Fibroblast of skin of left quadriceps (primary cell): ENCODE results near the gene FOS.
"Not testable (repeated sequence)": the region's sequence is repeated elsewhere in the genome, so short reads cannot be mapped to it uniquely, and the experiment has no call there.

Experiments used
- DNase-seq, 2 experiments: peaks; one replicate each; pipeline ENCODE4 v3.0.0-alpha.2; 2013; ENCODE audit warnings: low read depth in 2 of 2

Gene FOS

DNA sequence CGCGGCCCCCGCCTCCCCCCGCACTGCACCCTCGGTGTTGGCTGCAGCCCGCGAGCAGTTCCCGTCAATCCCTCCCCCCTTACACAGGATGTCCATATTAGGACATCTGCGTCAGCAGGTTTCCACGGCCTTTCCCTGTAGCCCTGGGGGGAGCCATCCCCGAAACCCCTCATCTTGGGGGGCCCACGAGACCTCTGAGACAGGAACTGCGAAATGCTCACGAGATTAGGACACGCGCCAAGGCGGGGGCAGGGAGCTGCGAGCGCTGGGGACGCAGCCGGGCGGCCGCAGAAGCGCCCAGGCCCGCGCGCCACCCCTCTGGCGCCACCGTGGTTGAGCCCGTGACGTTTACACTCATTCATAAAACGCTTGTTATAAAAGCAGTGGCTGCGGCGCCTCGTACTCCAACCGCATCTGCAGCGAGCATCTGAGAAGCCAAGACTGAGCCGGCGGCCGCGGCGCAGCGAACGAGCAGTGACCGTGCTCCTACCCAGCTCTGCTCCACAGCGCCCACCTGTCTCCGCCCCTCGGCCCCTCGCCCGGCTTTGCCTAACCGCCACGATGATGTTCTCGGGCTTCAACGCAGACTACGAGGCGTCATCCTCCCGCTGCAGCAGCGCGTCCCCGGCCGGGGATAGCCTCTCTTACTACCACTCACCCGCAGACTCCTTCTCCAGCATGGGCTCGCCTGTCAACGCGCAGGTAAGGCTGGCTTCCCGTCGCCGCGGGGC, at the start of gene FOS:
FOS (plus strand) TSS at position 407 of the 731 bp plus-strand sequence; CDS start at position 562, 155 bp downstream.
- DNase-seq: peak; percentile 91 to 92

DNA sequence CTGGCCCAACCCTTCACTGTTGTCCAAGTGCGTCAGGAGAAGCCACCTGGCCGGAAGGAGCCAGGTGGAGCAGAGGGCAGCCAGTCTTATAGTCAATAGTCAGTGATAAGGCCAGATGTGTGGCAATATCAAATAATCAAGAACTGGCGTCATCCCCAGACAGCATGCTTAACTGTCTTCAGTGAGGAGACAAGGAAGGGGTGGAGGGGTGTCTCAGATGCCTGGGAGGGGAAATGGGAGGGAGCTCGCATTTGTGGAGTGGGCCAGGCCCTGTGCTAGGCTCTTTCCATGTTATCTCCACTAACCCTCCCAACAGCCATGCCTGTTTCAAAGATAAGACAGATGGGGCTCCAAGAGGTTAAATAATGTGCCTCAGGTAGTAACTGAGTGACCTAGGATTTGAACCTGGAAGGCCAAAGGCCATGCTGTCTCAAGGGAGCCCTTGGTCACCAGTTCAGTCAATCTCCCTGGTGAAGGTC, 48.9 kb upstream of the FOS start:
- no peak for DNase-seq

DNA sequence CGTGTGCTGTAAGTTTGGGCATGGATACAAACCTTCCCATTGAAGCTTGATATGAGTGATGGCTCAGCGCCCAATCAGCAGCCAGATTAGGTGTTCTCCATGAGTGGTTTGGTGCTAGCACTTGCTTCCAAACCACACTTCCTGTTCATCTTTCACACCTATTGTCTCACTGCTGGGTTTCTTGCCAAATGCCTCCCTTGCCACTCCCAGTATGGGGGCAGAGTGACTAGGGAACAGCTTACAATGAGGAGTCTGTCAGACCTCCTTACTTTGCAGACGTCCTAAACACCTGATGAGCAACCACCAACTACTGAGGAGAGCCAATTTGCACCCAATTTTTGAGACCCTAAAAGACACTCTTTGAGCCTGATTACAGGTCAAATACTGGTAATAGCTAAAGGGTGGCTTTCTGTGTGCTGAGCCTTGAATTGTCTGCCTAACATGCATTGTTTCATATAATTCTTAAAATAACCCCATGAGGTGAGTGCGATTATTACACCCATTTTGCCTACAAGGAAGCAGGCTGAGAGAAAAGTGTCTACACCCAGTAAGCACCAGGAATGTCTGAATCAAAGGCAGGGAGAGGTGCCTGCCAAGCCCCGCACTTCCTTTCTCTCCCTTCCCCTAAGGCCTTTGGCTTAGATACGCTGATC, 48.4 kb upstream of the FOS start:
- DNase-seq: no peak

- no peak for DNase-seq
These were observed 47.3 kb upstream of the FOS start for GRCh38 chr14:75231320-75231719.

GRCh38 chr14:75232191-75232590, 46.4 kb upstream of the FOS start:
- DNase-seq: no peak

DNA sequence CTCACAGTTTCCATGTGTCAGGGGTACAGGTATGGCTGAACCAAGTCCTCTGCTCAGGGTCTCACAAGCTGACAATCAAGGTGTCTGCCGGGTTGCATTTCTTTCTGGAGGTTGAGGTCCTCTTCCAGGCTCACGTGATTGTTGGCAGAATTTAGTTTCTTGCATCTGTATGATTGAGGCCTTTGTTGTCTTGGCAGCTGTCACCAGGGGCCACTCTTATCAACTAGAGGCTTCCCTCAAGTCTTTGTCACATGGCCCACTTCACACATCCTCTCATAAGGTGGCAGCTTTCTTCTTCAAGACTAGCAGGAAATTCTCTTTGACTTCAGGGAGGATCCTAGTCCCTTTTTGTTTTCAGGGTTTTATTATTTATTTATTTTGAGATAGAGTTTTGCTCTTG, 46.0 kb upstream of the FOS start:
- no peak for DNase-seq

- DNase-seq: peak; percentile 57 to 60
These were observed 44.2 kb upstream of the FOS start for GRCh38 chr14:75234173-75235115.

DNA sequence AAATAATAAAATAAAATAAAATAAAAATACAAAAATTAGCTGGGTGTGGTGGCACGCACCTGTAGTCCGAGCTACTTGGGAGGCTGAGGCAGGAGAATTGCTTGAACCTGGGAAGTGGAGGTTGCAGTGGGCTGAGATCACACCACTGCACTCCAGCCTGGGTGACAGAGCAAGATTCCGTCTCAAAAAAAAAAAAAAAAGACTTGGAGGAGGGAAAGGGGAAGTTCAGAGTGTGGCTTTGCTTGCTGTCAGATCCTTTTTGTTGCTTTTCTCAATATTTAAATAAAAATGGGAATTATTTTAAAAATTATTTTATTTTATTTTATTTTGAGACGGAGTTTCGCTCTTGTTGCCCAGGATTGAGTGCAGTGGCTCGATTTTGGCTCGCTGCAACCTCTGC, 43.4 kb upstream of the FOS start:
- not testable (repeated sequence) for DNase-seq

GRCh38 chr14:75236467-75236866, 42.2 kb upstream of the FOS start:
- DNase-seq: no peak

GRCh38 chr14:75236901-75237419, 41.7 kb upstream of the FOS start:
- no peak for DNase-seq

GRCh38 chr14:75238756-75239455, 39.7 kb upstream of the FOS start:
- no peak for DNase-seq

DNA sequence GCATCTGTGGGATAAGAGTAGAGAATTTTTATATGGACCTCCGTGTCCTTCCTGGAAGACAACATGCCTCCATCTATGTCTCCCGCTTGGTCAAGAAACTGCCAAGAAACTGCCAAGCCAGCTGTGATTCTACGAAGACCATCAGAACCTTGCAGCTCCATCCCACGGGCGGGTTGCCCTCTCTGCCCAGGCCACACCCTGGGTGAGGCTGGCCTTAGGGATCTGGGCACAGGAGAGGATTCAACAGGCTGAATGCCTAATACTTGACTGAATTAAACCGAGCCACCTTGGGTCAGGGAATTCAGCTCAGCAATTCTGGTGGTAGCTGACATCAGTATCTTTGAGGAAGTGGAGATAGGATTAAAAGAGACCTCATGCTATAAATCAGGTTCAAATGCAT, 37.8 kb upstream of the FOS start:
- no peak for DNase-seq

DNA sequence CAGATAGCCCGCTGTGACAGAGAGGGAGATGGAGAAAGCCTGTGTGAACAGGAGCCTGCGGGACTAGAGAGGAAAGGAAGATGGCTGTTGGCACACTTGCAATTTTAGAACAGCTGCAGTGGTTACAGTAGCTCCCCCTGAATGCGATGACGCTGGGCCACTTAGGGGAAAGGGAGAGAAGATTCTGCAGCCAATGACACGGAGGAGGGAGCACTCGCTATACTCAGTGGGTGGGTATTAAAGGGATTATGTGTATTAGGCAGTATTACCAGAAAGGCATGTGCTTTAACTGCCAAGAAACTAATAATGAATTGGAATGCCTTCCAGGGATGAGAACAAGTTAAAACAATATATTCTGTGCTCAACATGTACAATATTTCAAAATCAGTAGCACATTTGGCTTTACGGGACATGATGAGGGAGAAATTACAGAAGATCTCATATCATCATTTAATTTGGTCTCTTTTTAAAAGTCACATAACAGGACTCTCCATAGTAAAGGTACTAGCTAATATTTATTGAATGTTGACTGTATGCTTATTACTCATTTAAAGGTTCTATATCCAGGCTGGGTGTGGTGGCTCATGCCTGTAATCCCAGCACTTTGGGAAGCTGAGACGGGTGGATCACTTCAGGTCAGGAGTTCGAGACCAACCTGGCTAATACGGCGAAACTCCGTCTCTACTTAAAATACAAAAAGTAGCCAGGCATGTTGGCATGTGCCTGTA, 35.9 kb upstream of the FOS start:
- DNase-seq: peak; percentile 89 to 91

DNA sequence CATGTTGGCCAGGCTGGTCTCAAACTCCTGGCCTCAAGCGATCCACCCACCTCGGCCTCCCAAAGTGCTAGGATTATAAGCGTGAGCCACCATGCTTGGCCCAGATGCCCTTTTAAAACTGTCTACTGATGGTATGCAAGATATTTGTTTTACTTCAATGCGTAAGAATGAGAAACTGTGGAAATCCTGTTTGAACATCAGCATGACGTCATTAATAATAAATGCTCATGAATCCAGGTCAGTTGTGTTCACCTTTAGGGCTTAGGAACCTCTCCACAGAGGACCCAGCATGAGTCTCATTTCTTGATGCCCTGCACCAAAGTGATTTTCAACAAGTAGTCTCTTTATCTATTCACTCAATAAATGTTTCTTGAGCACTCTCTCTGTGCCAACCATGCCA, 34.5 kb upstream of the FOS start:
- DNase-seq: no peak

DNA sequence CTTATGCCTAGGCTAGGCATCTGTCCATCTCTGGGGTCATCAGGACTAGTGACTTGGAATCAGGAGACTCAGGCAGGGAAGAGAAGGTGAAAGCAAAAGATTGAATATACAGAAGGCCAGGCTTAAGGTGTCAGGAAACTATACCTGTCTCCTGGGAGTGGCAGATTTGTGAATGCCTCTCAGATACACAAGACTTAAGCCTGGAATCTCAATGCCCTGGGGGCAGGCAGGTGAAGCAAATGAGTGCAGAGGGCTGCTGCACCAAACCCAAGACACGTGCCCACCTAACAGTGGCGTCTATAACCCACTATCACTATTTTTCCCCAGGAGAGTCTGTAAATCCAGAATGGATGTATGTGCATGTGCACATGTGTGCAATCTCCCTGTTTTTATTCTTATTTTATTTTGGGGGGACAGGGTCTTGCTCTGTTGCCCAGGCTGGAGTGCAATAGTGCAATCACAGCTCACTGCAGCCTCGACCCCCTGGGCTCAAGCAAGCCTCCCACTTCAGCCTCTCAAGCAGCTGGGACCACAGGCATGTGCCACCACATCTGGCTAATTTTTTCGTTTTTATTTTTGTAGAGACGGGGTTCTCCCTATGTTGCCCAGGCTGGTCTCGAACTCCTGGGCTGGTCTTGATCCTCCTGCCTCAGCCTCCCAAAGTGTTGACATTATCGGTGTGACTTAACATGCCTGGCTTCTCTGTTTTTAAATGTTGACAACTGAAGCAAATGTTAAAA, 31.9 kb upstream of the FOS start:
- no peak for DNase-seq

DNA sequence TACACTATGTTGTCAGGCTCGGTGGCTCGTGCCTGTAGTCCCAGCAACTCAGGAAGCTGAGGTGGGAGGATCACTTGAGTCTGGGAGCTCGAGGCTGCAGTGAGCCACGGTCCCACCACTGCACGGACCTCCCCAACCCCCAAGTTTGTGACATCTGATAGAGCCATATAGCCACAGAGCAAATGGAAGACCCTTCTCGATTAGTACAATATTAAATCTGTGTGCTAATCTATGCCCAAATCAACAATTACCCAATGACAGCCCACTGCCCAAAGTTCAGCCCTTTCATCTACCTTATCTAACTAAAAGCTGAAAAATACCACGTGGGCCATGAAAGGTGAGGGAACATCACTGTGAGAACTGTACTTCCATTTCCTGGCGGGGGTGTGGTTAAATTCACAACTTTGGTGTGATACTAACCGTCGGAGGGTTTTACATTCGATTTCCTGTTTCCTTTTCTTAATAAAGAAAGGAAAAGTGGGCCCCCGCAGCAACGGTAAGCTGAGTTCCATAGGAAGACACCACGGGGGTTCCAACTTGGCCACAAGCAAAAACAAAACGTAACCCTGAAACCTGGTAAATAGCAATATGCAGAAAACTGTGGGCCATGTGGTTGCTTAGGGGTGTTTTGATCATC, 31.2 kb upstream of the FOS start:
- DNase-seq: no peak

DNA sequence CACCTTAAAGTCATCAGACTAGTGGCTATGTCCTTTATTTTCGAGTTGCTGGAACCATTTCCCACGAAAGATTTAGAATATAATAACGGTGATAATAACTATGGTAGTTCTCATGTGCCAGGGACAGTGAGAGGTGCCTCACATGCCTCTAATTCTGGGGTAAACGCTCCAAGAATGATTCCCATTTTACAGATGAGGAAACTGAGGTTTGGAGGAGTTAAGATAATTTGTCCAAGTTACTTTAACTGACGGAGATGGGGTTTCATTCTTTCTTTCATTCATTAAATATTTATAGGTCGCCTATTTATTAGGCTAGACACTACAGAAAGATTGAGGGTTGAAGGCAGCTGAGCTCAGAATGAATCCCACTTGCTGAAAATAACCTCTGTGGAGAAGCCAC, 30.7 kb upstream of the FOS start:
- no peak for DNase-seq

- DNase-seq: no peak
These were observed 29.2 kb upstream of the FOS start for GRCh38 chr14:75249251-75249957.

- DNase-seq: no peak
These were observed 28.7 kb upstream of the FOS start for GRCh38 chr14:75249958-75250336.
